GM19397 (cell line): ENCODE measurements around the gene SPRYD3.
"Not testable (repeated sequence)": the region's sequence is repeated elsewhere in the genome, so short reads cannot be mapped to it uniquely, and the experiment has no call there.

Source experiments
- ATAC-seq: cut with Tn5 transposase; IDR thresholded peaks from one replicate; pipeline ENCODE4 v1.9.1; 2021; ENCODE audit warnings: mild to moderate bottlenecking, moderate library complexity; ENCODE audit not compliant: unreplicated experiment

SPRYD3 gene

DNA sequence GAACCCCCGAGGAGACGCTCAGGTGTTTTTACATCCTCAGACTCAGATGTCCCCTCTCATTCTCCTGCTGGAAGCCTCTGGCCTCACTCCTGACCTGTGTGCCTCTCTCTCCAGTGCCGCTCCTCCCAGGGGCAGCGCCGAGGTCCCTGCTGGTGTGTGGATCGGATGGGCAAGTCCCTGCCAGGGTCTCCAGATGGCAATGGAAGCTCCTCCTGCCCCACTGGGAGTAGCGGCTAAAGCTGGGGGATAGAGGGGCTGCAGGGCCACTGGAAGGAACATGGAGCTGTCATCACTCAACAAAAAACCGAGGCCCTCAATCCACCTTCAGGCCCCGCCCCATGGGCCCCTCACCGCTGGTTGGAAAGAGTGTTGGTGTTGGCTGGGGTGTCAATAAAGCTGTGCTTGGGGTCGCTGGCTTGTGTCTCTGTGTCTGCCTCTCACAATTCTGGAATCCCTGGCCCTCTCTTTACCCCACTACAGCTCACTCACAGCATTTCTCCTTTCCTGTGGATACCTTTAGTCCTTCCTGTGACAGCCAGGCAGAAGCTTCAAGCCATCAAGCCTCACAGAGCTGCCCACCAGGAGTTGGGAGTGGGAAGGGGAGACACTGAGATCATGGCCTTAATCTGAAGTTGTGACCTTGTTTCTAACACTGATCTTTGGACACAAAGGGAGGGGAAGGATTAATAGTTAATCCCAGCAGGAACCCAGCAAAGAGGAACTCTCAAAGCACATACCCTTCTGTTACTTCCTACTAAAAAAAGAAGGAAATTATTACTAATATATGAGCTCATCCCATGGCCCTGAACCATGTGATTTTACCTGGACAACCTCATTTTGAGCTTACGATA is 23.0 kb upstream of the SPRYD3 start:
- ATAC-seq: no peak

DNA sequence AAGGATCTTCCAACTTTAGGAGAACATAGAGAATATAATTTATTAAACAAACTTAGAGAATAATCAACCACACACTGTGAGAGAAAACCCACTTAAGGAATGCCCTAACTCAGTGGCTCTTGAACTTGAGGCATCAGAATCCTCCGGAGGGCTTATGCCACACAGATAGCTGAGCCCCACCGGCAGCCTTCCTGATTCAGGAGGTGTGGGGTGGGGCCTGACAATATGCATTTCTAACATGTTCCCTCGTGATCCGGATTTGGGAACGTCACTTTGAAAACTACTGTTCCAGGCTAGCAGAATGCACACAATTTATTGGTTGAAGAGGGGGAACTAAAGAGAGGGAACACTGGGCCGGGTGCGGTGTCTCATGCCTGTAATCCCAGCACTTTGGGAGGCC is 22.1 kb upstream of the SPRYD3 start:
- no peak for ATAC-seq

DNA sequence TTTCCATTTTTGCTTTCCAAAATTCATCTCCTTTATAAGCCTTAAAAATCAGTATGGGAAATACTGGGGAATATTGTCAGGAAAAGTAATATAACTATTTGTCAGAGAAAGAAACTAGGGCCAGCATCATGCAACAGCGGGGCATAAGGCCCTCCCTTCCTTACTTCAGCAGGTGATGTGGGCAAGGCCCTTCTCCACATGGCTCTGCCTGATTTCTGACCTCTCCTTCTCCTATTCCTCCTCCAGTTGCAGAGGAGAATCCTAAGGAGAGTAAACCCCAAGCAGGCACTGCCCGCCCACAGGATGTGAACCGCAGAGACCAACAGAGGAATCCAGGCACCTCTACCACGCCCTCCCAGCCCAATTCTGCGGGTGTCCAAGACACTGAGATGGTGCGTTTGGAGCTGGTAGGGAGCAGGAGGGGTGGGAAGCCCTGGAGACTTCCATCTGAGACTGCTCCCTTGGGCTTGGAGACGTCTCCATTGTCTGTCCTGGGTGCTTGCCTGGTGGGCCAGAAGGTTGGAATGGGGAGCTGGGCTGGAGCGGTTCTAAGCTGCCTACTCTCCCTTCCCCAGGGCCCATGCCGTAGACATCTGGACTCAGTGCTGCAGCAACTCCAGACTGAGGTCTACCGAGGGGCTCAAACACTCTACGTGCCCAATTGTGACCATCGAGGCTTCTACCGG is 21.4 kb upstream of the SPRYD3 start:
- no peak for ATAC-seq

DNA sequence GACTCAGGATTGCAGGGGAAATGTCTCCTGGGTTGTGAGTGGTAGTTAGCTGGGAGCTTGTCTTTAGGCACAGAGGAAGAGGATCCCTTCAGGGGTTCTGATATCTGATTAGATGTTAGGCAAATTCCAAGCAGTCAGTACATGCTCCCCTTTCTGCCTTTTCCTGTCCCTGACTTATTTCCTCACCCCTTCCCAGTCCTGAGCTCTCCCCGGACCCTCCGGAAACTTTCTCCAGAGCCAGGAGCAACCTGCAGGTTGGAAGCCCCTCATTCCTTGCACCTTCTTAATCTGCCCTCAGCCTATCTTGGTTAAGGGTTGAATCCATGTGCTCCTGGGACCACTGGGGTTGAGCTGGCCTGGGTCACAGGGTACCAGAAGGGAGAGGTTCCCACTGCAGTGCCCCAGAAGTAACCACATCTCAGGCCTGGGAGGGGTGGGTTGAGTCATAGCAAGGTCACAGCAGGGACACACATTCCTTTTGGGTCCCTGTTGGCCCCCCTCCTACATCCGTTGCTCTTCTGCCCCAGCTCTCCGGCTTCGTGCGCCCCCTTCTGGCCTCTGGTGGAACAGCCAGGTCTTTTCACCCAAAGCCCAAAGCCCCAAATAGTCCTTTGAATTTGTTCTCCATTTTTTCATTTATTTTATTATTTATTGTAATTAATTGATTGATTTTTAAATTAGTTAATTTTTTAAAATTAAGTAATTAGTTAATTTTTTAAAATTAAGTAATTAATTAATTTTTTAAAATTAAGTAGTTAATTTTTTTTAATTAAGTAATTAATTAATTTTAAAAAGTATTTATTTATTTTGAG is 20.1 kb upstream of the SPRYD3 start:
- no peak for ATAC-seq

DNA sequence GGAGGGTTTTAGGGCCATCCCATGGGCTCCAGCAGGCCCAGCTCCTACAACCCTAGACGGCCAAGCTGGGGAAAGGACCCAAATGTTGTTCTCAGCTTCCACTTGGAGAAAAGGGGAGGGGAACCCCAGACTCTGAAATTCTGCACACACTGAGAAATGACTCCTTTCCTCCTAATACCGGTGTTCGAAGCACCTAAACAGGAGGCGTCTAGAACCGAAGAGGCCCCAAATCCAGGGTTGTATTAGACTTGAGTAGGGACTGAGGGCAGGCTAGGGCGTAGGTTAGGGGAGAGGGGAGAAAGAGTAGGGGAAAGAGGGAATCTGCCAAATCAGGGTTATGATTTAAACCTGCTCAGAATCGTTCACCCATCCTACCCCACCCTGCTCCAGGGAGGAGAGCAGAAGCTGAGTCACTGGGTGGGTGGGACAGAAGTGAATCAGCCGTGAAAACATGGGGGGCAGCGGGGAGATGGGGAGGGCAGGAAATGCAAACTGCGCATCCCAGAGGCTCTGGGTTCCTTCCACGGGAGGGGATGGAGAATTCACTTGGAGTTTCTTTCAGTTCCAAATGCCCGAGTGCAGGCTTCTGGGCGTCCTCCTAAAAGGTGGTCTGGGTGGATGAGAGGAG is 19.3 kb upstream of the SPRYD3 start:
- no peak for ATAC-seq

DNA sequence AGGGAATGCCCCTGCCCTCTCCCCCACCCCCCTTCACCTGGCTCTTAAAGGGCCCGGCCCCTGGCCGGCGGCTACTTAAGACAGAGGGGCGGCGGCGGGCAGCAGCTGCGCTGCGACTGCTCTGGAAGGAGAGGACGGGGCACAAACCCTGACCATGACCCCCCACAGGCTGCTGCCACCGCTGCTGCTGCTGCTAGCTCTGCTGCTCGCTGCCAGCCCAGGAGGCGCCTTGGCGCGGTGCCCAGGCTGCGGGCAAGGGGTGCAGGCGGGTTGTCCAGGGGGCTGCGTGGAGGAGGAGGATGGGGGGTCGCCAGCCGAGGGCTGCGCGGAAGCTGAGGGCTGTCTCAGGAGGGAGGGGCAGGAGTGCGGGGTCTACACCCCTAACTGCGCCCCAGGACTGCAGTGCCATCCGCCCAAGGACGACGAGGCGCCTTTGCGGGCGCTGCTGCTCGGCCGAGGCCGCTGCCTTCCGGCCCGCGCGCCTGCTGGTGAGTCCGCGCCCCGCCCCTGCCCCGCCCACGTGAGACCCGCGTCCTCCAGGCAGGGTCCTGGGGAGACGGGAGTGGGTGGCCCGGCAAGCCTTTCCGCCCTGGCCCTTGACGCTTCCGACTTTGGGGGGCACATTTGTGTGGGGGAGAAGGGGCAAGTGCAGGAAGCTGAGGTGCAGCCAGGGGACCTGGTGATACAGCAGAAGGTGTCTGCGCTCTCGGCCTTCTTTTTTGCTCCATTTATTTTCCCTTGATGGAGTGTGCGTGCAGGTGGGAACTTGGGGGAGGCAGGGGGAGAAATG is 18.6 kb upstream of the SPRYD3 start, which contains the start of gene IGFBP6:
Gene IGFBP6, plus strand, starts transcription at position 104 of the 790 bp plus-strand sequence. Its CDS starts 51 bp downstream, at position 155.
- peak; percentile 47 for ATAC-seq

DNA sequence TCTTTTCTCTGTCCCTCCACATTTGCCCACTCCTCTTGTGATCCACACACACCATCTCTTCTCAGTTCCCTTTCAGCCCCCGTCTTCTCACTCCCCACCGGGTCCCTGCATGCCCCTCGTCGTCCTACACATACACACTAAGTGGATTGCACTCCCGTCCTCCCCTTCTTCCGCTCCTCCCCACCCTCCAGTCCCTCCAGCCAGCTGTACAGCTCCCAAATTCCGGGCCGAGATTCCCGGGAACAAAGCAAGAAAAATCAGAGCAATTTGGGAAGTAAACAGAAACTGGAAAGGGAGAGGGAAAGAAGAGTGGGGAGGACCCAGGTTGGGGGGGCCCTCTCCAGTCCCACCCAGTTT is 18.0 kb upstream of the SPRYD3 start:
- ATAC-seq: no peak

DNA sequence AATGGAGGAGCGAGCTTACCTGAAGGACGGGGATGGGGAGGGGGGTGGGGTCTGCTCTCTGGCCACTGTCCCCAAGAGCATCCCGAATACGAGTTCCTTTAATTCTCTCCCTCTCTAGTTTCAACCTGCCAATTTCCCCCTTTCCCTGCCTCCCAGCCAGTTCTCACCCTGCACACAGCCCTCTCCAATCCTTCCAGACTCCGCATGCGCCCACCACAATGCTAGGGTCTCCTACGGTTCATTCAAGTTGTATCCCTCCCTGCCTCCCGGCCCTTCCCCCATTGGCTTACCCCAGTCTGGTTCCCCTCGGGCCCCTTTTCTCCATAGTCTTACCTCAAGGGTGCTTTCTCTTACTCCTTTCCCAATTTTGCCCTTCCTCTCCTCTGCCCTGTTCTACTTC is 17.6 kb upstream of the SPRYD3 start:
- no peak for ATAC-seq

DNA sequence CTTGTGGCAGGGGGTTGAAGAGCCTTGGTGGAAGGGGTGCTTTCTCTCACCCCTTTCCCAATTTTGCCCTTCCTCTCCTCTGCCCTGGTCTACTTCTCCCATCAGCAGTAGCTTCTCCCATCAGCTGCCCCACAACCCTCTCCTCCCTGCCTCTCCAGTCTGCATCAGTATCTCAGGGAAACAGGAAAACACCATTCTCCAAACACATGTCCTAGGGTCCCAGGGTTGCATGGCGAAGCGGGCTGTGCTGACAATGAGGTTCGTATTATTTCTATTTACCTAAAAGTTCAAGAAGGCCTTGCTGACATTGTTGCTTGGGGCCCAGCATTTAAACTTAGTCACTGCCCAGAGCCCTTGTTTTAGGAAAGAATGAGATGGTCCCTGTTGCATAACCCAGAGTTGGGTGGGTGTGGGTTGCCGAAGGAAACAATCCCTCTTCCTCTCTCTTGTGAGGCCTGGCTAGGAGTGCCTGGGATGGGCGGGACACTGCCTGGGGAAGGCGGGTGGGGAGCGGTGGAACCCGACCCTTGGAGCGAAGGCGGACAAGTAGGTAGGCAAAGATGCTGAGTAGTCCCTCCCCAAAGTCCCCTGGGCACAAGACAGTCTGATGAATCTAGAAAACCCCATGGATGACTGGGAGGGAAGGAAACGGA is 17.0 kb upstream of the SPRYD3 start:
- no peak for ATAC-seq

DNA sequence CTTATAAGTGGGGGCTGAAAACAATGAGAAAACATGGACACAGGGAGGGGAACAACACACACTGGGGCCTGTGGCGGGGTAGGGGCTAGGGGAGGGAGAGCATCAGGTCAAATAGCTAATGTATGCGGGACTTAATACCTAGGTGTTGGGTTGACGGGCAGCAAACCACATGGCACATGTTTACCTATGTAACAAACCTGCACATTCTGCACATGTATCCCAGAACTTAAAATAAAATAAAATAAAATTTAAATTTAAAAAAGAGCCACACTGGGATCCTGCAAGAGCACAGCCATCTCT is 16.4 kb upstream of the SPRYD3 start:
- ATAC-seq: not testable (repeated sequence)

DNA sequence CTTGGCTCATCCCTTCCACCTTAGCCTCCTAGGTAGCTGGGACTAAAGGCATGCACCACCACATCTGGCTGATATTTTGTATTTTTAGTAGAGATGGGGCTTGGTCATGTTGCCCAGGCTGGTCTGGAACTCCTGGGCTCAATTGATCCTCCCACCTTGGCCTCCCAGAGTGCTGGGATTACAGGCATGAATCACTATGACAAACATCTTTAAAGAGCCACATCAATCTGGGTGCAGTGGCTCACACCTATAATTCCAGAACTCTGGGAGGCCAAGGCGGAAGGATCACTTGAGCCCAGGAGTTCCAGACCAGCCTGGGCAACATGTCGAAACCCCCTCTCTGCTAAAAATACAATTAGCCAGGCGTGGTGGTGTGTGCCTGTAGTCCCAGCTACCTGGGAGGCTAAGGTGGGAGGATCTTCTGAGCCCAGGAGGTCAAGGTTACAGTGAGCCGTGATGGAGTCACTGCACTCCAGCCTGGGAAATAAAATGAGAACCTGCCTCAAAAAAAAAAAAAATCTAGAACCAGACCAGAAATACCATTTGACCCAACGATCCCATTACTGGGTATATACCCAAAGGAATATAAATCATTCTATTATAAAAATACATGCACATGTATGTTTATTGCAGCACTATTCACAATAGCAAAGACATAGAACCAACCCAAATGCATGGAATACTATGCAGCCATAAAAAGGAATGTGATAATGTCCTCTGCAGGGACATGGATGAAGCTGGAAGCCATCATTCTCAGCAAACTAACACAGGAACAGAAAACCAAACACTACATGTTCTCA is 15.8 kb upstream of the SPRYD3 start:
- ATAC-seq: not testable (repeated sequence)

DNA sequence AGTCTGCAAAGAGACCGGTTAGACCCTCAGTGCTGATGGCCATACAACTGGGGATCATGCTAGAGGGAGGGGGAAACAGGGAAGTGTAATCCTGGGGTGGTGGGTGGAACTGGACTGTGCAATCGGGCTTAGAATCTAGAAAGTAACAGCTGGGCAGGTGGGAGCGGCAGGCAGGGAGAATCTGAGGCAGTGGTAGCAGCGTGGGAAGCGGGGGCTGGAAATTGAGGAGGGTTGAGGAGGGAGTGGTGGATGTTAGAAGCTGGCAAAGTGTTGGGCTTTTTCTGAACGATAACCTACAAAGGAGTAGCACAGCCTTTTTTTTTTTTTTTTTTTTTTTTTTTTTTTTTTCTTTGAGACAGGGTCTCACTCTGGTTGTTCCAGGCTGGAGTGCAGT is 15.2 kb upstream of the SPRYD3 start:
- no peak for ATAC-seq

DNA sequence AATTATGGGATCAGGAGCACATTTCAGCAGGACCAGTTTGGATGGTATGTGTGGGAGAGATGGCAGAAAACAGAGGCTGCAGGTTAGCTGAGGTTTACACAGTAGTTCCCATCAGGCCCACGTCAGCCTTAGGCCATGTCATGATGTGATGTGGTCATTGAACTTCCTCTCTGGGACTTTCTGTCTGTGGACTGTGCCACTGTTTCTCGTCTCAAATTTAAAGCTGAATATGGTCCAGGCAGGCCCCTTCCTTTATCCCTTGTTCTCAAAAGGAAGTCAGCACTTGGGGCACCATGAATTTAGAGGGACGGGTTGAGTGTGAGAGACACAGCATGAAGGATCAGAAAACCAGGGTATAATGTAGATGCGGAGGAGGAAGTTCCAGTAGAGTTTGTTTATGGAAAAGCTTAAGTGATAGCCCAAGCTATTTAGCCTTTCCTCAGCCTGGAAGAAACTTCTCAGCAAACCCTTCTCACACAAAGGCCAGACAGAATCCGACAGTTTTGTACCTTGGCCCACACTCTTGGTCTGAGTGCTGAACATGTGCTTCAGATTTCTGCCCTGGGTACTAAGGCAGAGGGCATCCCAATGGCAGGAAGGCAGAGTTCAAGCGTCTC is 14.7 kb upstream of the SPRYD3 start:
- no peak for ATAC-seq

DNA sequence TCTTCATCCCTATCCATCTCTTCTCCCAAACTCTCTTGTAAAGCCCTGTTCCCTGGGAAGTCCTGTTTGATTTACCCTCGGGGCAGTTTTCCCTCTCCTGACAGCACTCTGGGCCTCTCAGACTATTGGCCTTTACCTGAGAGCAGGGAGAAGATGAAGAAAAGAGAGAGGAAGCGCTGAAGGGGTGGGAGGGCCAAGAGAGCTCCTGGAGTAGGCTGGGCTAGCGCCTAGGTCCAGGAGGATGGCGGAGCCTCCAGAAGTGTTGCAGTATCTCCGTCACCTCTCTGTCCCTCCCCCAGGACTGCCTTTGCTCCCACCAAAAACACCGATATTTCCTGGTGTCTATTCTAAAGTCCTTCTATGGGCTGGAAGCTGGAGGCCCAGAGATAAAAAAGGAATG is 12.6 kb upstream of the SPRYD3 start:
- ATAC-seq: no peak

DNA sequence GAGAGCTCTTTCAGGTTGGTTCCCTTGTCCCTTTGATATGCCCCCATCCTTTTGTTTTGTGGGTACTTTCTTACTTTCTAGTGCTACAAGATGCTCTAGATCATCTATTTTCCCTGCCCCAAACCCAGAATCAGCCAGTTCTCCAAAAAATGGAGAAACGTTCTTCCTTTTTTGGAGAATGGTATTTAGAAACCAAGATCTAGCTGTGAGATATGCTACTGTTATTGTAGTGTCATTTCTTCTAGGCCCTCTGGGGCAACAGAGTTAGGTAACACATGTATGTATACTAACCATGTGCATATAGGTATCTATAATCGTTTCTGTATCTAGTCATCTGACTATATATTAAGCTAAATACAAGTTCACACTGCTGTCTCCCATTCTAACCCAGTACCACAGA is 11.4 kb upstream of the SPRYD3 start:
- ATAC-seq: no peak

DNA sequence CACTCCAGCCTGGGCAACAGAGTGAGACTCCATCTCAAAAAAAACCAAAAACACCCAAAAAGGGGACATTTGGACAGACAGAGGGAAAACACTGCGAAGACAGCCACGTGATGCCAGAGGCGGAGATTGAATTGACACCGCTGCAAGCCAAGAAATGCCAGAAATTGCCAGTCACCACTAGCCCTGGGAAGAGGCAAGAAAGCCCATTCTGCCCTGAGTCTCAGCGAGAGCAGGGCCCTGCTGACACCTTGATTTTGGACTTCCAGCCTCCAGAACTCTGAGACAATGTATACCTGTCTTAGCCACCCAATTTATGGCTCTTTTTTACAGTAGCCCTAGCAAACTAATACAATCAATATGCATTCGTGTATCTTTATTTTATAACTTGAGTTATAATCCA is 10.9 kb upstream of the SPRYD3 start:
- ATAC-seq: no peak

DNA sequence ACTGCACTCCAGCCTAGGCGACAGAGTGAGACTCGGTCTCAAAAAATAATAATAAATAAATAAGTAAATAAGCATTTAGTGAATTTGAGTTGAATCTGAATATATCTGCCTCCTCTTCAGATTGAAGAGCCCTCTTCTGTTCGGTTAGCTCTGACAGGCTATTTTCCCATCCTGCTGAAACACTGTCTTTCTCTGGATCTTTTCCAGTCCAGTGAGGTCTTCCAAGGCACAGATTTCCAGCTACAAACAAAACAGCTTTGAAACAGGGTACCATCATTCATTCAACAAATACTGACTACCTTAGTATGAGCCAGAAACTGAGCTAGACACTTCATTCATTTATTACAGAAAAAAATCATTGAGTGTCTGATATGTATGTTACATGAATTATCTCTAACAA is 7.2 kb upstream of the SPRYD3 start:
- ATAC-seq: no peak

DNA sequence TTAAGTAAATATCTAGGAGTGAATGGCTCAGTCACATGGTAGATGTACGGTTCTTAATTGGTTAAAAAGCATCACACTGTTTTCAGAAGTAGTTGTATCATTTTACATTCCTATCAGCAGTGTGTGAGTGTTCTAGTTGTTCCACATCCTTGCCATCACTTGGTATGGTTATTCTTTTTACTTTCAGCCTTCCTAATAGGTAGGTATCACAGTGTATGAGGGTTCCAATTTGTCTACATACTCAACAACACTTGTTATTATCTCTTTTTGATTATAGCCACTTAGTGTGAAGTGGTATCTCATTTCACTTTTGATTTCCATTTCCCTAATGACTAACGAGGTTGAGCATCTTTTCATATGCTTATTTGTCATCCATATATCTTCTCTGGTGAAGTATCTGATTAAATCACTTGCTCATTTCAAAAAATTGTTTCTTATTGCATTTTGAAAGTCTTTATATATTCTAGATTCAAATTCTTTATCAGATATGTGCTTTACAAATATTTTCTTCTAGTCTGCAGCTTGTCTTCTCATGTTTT is 3.5 kb upstream of the SPRYD3 start:
- no peak for ATAC-seq
